SK-N-SH treated with all-trans-retinoic acid at 6 μM for 48 hours (cell line): ENCODE data around the gene VDAC1.

Experiments
- ESRRG ChIP-seq: fragments of 250-450 bp; sonication (Bioruptor Pico); IDR thresholded peaks from 2 replicates; pipeline ENCODE4 v1.6.1; 2021; ENCODE audit warnings: mild to moderate bottlenecking
- PATZ1 ChIP-seq: fragments of 250-450 bp; sonication (Bioruptor Pico); IDR thresholded peaks from 2 replicates; pipeline ENCODE4 v1.8.0; 2020; ENCODE audit warnings: mild to moderate bottlenecking, moderate library complexity, borderline replicate concordance
- SNAI2 ChIP-seq: fragments of 250-450 bp; sonication (Bioruptor Pico); IDR thresholded peaks from 2 replicates; pipeline ENCODE4 v1.5.0; 2020; ENCODE audit warnings: mild to moderate bottlenecking, moderate library complexity

GRCh38 chr5:134018154-134018985, 13.6 kb upstream of the VDAC1 start:
- TF ChIP-seq ESRRG (CRISPR knock-in tag), result no peak
- TF ChIP-seq SNAI2 (CRISPR knock-in tag), result no peak
- no peak for TF ChIP-seq PATZ1 (CRISPR knock-in tag)
